NCI-H82 treated with DMSO at 0.1 percent for 48 hours (cell line): ENCODE measurements around the gene SMAD6.
A peak's percentile ranks its signal among the peaks of the same experiment; 100 is the strongest.

ENCODE experiments used
- DNase-seq: peaks from one replicate; lab custom pipeline; 2025; ENCODE audit not compliant: unreplicated experiment; lab: John Stamatoyannopoulos, UW

The SMAD6 gene

DNA sequence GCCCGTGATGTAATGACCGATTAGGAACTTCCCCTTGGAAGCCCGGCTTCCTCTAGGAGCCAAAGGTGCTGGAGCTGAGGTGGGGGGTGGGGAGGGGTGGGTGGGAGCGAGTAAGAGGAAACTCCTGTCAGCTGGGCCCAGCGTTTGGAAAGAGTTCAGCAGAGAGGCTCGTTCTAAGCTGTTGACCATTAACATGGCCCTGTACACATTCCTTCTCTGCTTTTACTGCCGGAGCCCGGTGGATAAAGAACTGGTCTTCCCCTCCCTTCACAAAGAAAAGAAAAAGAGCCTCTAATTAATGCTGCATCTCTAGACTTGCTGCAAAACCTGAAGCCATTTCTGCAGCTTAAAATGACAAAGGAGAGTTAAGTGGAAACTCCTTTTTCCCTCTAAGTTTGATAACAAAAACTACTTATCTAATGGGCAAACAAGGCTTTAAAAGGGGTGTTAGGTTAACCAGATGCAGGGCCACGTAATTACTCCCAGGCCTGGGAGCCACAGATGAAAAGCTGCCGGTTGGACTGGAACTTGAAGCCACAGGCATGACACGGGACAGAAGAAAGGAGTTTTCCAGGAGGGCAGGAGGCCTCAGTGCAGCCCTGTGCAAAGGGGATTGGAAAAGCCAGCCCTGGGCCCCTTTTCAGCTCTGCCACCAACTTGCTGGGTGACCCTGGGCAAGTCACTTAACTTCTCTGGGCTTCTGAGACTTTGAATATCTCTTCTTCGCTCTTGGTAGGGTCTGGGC is 71.3 kb downstream of the SMAD6 start:
- DNase-seq: no peak

DNA sequence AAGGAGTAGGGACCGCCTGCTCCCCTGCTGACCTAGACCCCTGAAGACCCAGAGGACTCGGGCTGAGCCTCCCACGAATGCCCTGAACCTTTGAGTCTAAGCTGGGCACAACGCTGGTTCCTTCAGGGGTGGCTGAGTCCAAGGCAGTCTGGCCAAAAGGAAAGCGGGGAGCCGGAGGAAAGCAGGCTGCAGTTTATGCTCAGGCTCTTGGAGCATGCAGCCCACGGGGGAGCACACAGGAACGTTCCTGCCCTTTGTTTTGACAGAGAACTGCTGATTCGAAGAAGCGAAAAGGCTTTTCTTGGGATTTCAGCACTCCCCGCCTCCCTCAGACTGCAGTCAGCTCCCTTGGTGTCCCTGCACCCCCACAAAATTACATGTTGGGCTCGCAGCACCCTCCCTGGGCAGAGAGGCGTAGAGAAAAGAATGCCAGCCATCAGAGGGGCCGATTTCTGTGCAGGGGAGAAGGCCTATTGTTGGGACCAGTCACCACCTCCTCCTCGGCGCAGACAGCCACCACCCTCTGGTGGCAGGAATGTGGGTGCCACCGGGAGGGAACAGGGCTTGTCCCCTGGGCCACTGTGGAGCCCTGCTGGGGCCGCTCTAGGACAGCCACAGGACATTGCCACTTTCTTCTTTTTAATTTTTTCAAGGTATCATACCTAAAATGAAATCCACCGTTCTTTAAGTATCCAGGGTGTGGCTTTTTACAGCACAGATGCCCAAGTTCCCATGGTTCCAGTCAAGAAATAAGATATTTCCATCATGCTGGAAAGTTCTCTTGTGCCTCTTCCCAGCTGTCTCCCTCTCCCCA is 72.2 kb downstream of the SMAD6 start:
- DNase-seq: peak; percentile 28

DNA sequence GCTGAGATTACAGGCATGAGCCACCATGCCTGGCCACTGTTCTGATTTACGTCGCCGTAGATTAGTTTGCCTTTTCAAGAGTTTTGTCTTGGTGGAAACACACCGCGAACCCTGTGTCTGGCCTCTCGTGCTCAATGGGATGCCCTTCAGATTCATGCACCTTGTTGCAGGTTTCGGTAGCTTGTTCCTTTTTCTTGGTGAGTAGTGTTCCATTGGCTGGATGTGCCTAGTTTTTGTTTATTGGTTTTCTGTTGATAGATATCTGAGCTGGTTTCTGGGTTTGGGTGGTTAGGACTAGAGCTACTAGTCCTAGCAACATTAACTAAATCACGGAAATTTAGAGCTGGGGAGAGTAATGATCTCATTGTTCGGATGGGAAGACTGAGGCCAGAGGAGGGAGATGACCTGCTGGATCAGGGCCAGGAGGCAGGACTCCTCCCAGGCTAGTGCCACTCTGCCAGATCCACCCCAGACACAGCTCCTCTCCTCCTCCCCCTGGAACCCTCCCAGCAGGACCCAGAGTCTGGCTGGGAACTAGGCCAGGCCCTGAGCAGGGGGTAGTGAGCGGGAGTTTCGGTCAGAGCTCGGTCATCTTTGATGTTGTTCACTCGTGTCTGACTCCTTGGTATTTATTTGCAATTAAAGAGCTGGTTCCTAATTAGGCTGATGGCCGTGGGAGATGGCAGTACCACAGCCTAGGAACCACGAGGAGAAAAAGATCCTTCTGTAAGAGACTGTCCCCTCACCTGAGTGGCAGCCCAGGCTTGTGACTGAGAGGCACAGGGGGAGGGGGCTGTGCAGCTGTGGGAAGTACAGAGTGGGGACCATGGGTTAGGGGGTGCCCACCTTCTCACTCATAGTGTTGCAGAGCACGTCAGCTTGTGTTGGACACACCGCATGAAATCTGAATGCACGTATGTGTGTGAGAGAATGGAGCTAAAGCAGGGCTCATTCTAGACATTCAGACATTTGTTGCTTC is 73.4 kb downstream of the SMAD6 start:
- no peak for DNase-seq

DNA sequence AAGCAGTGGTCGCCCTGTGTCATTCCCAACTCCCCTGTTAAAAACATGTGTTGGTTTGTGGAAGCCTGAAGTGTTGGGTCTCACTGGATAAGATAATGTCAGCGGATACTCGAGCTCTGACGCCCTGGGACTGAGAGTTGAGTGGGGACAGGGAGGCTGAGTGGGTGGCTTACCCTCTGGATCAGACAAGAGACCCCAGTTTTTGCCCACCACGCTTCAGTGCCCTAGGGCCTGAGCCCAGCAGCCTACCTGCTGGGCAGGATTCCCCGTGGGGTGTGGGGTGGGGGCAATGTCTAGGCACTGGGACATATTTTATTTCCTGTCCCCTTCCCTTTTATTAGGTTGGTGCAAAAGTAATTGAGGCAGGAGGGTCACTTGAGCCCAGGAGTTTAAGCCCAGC is 75.0 kb downstream of the SMAD6 start:
- DNase-seq: no peak

DNA sequence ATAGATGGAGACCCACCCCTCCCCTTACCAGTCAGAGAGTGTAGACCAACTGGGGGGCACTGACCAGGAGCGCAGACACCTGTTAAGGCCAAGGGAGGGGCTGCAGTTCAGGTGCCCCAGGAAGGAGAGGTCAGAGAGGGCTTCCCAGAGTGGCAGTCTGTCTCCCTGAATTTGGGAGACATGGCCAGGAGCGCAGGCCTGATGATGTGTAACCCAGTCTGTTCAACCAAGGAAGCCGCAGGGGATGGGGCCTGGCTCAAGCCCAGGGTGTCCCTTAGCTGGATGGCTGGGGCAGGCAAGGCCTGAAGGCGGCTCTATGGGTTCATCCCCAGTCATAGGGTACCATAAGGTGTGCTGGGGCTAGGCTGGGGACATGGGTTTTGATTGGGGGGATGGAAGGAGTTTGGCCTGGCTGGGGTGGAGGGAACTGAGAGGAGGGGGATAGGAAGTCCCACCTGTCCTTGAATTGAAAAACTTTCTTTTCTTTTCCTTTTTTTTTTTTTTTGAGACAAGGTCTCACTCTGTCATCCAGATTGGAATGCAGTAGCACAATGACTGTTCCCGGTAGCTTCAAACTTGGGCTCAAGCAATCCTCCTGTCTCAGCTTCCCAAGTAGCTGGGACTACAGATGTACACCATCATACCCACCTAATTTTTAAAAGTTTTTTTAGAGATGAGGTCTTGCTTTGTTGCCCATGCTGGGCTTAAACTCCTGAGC is 75.7 kb downstream of the SMAD6 start:
- DNase-seq: no peak

DNA sequence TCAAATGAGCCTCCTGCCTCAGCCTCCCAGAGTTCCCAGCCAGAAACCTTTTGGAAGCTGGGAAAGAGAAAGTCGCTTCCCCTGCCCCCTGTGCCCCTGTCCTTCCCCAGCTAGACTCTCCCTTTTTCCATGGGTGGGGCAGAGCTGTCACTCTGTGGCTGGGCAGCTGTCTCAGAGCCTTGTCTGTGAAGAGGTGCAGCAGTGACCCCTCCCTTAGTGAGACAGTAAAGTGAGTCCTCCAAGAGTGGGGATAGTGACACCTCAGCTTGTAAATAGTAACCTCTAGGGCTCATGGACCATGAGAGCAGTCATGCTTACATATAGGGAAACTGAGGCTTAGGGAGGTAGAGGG is 76.3 kb downstream of the SMAD6 start:
- DNase-seq: no peak

DNA sequence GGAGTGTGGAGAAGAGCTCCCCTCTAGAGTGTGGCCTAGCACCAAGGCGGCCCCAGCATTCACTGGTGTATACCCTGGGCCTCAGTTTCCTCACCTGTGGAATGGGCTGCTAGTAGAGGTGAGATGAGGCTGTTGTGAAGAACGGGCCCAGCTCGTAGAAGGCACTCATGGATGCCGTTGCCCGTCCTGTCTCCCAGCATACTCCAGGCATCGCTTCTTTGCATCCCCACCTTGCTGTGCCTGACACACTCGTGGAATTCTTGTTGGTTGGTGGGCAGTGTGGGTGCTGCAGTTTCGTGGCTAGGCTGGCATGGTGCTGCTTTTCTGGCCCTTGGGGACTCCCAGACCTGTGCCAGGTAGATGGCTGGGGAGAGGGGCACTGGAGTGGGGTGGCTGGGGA is 76.7 kb downstream of the SMAD6 start:
- DNase-seq: no peak

DNA sequence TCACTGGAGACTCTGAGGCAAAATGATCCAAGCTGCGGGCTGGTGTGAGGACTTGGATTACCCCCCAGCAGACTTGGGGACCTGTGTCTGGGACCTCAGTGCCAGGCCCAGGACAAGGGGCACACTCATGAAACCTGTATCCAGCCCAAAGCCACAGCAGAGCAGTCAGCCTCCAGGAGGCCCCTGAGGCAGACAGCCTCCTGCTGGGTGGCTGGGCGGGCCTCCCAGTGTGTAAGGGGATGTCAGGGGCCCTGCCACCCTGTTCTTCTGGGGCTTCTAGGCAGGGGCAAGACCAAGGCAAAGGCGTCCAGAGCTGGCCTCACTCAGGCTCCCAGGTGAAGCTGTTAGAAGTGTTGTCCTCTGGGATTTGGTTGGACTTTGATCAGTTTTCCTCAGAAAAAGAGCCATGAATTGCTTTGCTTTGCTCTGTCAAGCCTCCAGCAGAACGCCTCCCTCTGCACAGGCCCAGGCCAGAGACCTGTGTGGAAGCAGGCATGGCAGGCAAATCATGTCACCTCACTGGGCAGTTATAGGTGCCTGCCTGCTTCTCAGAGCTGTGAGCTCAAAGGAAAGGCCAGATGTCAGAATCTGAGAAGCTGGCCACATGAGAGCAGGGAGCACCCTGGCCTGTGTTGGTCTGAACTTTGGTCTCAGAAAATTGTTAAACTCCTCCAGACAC is 77.4 kb downstream of the SMAD6 start:
- no peak for DNase-seq

DNA sequence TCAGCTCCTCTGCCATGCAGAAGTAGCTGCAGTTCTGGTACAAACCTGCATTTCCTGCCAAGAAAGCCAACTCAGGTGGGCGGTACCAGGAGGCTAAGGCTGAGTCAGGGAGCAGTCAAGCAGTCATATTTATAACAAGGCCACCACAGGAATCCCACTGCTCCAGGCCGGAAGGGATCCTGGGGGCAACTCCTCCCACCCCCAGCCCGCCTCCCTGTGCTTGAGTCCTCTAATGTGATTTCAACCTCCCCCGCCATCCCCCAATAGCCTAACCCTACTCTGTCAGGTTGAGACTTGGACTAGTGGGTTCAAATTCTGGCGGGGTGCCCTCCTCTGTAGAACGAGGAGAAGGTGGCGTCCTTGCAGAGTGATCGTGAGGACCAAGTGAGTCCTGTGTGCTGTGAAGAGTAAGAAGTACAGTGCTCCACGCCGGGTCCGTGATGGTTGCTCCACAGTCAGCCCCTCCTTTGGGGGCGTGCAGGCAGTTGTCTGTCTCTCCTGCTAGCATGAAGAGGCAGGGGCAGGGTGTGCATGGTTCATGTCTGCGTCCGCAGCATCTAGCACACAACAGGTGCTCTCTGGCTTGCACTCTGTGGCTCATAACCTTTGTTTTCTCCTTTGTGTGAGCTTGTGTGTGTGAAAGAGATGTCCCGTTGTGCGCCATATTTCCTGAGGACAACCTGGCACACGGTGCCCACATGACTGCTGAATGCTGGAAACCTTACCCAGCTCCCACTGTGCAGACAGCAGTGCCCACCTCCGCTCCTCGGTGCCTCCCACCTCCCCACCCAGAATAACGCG is 78.3 kb downstream of the SMAD6 start:
- DNase-seq: no peak

DNA sequence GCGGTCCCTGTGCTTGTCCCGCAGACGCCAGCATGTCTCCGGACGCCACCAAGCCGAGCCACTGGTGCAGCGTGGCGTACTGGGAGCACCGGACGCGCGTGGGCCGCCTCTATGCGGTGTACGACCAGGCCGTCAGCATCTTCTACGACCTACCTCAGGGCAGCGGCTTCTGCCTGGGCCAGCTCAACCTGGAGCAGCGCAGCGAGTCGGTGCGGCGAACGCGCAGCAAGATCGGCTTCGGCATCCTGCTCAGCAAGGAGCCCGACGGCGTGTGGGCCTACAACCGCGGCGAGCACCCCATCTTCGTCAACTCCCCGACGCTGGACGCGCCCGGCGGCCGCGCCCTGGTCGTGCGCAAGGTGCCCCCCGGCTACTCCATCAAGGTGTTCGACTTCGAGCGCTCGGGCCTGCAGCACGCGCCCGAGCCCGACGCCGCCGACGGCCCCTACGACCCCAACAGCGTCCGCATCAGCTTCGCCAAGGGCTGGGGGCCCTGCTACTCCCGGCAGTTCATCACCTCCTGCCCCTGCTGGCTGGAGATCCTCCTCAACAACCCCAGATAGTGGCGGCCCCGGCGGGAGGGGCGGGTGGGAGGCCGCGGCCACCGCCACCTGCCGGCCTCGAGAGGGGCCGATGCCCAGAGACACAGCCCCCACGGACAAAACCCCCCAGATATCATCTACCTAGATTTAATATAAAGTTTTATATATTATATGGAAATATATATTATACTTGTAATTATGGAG is 79.1 kb downstream of the SMAD6 start:
- DNase-seq: no peak

DNA sequence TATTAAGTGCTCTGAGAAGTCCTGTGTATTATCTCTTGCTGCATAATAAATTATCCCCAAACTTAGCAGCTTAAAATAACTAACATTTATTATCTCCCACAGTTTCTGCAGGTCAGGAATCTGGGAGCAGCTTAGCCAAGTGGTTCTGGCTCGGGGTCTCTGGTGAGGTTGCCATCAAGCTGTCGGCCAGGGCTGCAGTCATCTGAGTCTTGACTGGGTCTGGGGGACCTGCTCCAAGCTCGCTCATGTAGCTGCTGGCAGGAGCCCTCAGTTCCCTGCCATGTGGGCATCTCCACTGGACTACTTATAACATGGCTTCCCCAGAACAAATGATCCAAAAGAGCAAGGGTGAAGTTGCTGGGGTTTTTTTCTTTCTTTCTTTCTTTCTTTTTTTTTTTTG is 80.7 kb downstream of the SMAD6 start:
- no peak for DNase-seq

DNA sequence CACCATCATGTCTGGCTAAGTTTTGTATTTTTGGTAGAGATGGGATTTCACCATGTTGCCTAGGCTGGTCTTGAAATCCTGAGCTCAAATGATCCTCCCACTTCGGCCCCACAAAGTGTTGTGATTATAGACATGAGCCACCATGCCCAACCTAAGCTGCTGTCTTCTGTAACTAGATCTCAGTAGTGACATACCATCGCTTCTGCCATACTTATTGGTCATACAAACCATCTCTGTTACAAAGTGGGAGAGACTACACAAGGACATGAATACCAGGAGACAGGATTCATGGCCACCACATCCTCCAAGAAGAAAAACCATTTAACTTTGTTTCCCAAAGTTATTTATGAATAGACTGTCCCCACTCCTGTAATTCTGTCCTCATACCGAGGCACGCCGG is 81.3 kb downstream of the SMAD6 start:
- DNase-seq: no peak

DNA sequence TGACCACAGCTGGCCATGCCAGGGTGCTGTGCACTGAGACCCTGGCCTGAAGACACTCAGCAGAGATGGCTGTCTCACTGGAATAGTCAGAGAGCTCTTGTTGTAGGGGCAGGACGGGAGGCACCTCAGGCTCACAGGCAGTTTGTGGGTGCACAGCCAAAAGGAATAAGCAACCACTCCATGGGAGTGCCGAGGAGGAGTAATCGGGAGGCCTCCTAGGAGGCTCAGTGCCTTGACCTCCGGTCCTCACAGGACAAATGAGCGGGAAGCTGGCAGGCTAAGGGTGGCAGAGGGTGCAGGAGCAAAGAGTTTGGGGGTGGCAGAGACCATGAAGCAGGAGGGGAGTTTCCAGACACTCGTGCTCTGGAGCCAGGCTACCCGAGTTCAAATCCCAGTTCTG is 81.7 kb downstream of the SMAD6 start:
- no peak for DNase-seq

DNA sequence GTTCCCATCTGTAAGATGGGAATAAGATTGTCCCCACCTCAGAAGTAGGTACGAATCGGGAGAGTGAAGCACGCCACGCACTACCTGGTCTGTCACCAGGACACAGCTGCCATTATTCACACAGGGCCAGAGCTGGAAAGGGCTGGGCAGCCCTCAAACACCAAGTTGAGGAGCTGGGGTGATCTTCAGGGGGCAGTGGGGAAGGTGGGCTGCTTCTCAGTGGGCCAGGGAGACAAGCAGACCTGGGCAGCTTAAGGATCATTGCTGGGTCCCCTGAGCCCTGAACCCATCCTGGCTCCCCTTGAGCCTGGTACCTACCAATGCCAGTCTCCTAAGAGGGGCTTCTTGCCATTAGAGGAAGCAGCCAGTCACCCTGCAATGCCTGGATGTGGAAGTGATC is 82.1 kb downstream of the SMAD6 start:
- DNase-seq: no peak

DNA sequence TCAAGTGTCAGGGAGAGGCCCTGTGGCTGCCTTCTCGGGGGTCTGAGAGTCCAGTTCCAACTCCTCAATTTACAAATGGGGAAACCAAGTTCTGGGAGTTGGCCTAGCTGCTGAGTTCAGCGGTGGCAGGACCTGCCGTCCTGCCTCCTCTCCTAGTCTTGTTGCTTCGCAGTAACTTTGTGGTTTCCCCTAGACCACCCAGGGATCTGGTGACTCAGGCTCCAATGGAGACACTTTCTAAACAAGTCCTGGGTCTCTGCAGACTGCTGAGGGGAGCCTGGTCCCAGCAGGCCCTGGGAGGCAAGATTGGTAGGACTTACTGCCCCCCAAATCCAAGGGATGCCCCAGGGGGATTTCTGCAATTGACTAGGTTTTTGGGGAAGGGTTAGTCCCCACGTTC is 83.6 kb downstream of the SMAD6 start:
- DNase-seq: no peak

DNA sequence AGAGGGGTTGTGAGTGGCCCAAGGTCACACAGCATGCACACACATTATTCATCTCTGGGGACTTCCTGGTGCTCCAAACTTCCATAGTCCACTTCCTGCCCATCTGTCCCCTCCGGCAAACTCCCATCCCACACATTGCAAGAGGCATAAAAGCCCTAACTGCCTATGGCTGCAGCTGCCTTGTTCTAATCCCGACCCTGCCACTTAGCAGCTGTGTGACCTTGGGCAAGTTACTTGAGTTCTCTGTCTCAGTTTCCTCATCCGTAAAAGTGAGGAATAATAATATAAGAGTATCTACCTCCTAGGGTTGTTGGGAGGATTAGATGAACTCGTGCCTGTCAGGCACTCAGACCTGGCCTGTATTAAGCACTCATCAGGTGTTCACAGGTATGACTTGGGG is 84.2 kb downstream of the SMAD6 start:
- no peak for DNase-seq

DNA sequence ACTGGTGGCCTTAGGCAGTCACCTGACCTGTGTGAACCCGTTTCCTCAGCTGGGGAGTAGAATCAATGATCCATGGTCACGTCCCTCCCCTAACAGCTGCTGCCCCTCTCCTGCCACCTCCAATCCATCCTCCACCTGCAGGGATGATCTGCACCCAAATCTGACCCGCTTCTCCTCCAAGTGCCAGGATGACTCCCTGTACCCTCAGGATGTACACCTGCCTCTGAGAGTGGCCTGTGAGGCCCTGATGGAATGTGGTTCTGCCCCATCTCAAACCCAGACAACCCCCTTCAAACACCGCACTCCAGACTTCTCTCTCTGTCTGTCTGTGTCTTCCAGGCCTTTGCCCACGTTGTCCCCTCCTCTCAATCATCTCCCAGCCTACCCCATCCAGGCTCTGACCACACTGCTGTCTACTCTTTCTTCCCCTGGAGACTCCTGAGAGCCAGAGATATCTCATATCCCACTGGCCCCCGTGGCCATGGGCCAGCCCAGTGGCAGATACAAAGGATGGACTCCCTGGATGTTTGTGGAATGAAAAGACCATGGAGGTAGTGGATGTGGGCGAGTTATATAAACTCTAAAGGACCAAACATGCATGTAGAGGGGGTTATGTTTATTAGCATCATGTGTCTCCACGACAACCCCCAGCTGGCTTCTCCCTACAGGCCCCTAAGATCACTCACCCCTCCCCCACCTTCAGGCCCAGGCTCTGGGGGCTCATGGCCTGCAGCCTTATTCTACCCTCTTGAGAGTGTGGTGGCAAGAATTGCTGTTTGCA is 84.9 kb downstream of the SMAD6 start:
- no peak for DNase-seq

DNA sequence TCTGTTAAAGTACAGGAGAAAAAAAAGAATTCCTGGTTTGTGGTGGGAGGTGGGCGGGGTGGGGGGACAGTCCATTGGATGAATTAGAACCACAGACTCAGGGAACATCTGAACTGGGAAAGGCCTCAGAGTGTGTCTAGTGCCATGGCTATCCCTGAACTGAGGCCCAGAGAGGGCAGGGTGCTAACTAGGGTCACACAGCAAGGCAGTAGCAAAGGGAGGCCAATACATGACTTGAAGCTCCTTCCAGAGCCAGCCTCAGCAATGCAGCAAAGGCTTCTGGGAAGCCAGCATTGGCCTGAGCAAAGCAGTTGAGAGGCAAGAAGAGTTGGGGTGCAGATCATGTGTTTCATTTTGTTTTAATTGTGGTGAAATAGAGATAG is 85.4 kb downstream of the SMAD6 start:
- DNase-seq: no peak
